Panc1 (cell line): ENCODE data around the gene ENPP3. TPM values are rescaled to one million over a fixed set of nuclear protein-coding genes. Genes with fewer than 3 reads are reported as not detected.

Source experiments
- ATAC-seq: fragments of 200-7000 bp; cut with Tn5 transposase; 2 replicates; pipeline ENCODE4 v1.9.1; 2020; ENCODE audit warnings: mild to moderate bottlenecking, moderate library complexity
- BruUV-seq: library from RNA; stranded (reverse); fragments of 400-500 nt; replicated peaks from 2 replicates; lab custom pipeline; 2021; lab: Mats Ljungman, UMichigan
- CTCF ChIA-PET: fragments of 300-600 bp; sonication (Branson Sonifier 250); formaldehyde crosslinking; loops from one replicate; lab custom pipeline; 2022; ENCODE audit warnings: antibody characterized with exemption; lab: Charles Lee
- POLR2A ChIA-PET: fragments of 300-600 bp; sonication (Branson Sonifier 250); formaldehyde crosslinking; loops from one replicate; lab custom pipeline; 2022; ENCODE audit warnings: antibody characterized with exemption; lab: Charles Lee
- DNase-seq: peaks from one replicate; pipeline ENCODE4 v3.0.0-alpha.2; 2010; ENCODE audit warnings: low read depth, low spot score
- H3K27ac ChIP-seq: 2 replicates; pipeline ENCODE4 v1.5.1; 2011; ENCODE audit warnings: mild to moderate bottlenecking, low read length, inconsistent platforms
- H3K27me3 ChIP-seq: fragments of 200-500 bp; sonication (Bioruptor generic); 2 replicates; pipeline ENCODE4 v1.6.0; 2014; ENCODE audit warnings: low read length, inconsistent platforms; ENCODE audit not compliant: control insufficient read depth, insufficient read depth
- H3K36me3 ChIP-seq: fragments of 200-500 bp; sonication (Bioruptor generic); 2 replicates; pipeline ENCODE4 v1.5.1; 2014; ENCODE audit warnings: inconsistent platforms, mild to moderate bottlenecking, low read length, moderate library complexity; ENCODE audit not compliant: control insufficient read depth, insufficient read depth
- H3K4me1 ChIP-seq: 2 replicates; pipeline ENCODE4 v1.5.1; 2011; ENCODE audit warnings: inconsistent platforms, mild to moderate bottlenecking, low read length, moderate library complexity; ENCODE audit not compliant: control insufficient read depth, insufficient read depth
- H3K4me3 ChIP-seq, 2 experiments: 2 replicates each; pipeline ENCODE4 v1.5.1; 2011 to 2012; ENCODE audit warnings: low read depth in 2 of 2, low read length in 2 of 2, mild to moderate bottlenecking in 2 of 2, inconsistent platforms in 1 of 2, moderate library complexity in 1 of 2
- H3K9me3 ChIP-seq: fragments of 200-500 bp; sonication (Bioruptor generic); 2 replicates; pipeline ENCODE4 v1.5.1; 2014; ENCODE audit warnings: low read depth, mild to moderate bottlenecking, inconsistent platforms, low read length, moderate library complexity; ENCODE audit not compliant: control insufficient read depth, insufficient read depth
- POLR2AphosphoS5 ChIP-seq: IDR thresholded peaks from 2 replicates; pipeline ENCODE4 v1.6.1; 2012; ENCODE audit warnings: mild to moderate bottlenecking, low read depth, low read length, moderate library complexity
- REST ChIP-seq, 2 experiments: IDR thresholded peaks; 2 replicates each; pipeline ENCODE4 v1.6.1; 2011 to 2012; ENCODE audit warnings: low read depth in 2 of 2, control low read depth in 1 of 2, low read length in 1 of 2, mild to moderate bottlenecking in 1 of 2, moderate library complexity in 1 of 2; ENCODE audit not compliant: insufficient read depth in 1 of 2
- SIN3A ChIP-seq: IDR thresholded peaks from 2 replicates; pipeline ENCODE4 v1.6.1; 2012; ENCODE audit warnings: low read depth, mild to moderate bottlenecking, low read length, moderate library complexity, borderline replicate concordance; ENCODE audit not compliant: insufficient read depth
- TCF7L2 ChIP-seq: IDR thresholded peaks from 2 replicates; pipeline ENCODE4 v1.6.1; 2011; ENCODE audit warnings: mild to moderate bottlenecking, low read depth, low read length, inconsistent platforms
- in situ Hi-C: cut with HindIII; loops from 2 replicates; pipeline ENCODE4 v1.10.0; 2016; ENCODE audit warnings: low sequenced_read_pairs, low pct_unique_long_range_greater_than_20kb
- intact Hi-C: fragments of 100-400 bp; cut with micrococcal nuclease; formaldehyde crosslinking; loops from one replicate; pipeline ENCODE4 v1.10.0; 2022; ENCODE audit not compliant: unreplicated experiment
- total RNA-seq: library from RNA; stranded (reverse); gene quantifications from one replicate; pipeline ENCODE4 v1.2.1, GENCODE V29; 2021; ENCODE audit not compliant: unreplicated experiment
- TF ChIP-seq, protein P1 (sequence below): fragments of 450-650 bp; IDR thresholded peaks from 2 replicates; pipeline ENCODE4 v1.5.1; 2017; ENCODE audit warnings: mild to moderate bottlenecking

ENPP3 gene
- total RNA-seq, 1 experiment from 2014 or later: not detected

DNA sequence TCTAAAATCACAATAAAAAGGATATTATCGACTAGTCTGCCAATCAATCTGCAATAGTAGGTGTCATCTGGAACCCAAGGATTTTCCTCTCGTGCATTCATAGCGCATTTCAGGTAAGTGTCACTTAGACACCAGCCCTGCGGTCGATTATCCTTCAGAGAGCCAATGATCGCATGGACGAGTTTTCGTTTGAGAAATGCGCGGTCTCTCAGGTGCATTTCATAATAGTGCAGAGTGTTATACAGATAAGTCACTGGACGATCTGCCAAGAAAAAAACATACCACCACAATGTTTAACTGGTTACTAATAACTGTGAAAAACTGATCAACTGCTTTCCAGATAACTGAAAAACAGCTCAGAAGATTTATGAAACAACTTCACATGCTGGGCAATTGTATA lies 43.0 kb upstream of the ENPP3 start:
- Histone ChIP-seq H3K36me3 (peaks cover 33% of the 10 kb centered on the region), H3K27me3 (no peaks in the 10 kb centered on the region), H3K9me3 (no peaks in the 10 kb centered on the region), H3K27ac (no peak overlapping the region), H3K4me3 (no peak overlapping the region), H3K4me1 (no peaks in the 10 kb centered on the region)
- no peak for TF ChIP-seq POLR2AphosphoS5
- TF ChIP-seq TCF7L2: no peak
- TF ChIP-seq, protein P1, sequence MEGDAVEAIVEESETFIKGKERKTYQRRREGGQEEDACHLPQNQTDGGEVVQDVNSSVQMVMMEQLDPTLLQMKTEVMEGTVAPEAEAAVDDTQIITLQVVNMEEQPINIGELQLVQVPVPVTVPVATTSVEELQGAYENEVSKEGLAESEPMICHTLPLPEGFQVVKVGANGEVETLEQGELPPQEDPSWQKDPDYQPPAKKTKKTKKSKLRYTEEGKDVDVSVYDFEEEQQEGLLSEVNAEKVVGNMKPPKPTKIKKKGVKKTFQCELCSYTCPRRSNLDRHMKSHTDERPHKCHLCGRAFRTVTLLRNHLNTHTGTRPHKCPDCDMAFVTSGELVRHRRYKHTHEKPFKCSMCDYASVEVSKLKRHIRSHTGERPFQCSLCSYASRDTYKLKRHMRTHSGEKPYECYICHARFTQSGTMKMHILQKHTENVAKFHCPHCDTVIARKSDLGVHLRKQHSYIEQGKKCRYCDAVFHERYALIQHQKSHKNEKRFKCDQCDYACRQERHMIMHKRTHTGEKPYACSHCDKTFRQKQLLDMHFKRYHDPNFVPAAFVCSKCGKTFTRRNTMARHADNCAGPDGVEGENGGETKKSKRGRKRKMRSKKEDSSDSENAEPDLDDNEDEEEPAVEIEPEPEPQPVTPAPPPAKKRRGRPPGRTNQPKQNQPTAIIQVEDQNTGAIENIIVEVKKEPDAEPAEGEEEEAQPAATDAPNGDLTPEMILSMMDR: no peak
- TF ChIP-seq REST (IDR thresholded peaks at IDR 0.05; ENCODE audit: insufficient read depth in 1 of 2, low read depth in 2 of 2, low read length in 1 of 2): no peak
- no peak for TF ChIP-seq SIN3A
- DNase-seq: no peak
- no TSS peak for BruUV-seq
- CTCF ChIA-PET: no interaction called here
- no peak for ATAC-seq
- intact Hi-C loops: no loop called here
- in situ Hi-C loops: no loop called here
- POLR2A ChIA-PET: no interaction called here

DNA sequence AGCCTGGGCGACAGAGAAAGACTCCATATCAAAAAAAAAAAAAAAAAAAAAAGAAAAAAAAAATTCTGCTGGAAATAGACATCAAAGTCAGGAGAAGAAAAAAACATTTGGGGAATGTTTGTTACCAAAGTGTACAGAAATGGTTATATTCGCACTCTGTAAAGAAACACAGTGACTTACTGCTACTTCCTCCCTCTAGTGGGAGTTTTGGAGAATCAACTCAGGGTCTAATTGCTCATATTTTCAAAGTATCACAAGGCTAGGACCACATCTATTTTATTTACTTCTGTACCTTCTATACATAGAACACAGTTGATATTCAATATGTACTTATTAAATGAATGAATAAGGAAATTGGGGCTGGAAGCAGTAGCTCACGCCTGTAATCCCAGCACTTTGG lies 39.7 kb upstream of the ENPP3 start:
- DNase-seq: no peak
- Histone ChIP-seq H3K27me3 (no peaks in the 10 kb centered on the region), H3K9me3 (no peaks in the 10 kb centered on the region), H3K36me3 (peaks cover 46% of the 10 kb centered on the region), H3K4me3 (no peak overlapping the region), H3K27ac (no peak overlapping the region), H3K4me1 (no peaks in the 10 kb centered on the region)
- no peak for ATAC-seq
- in situ Hi-C loops (no loop called here), intact Hi-C loops (no loop called here)
- CTCF ChIA-PET: interaction anchor here (0.7 kb wide), 1 partner anchor 12 kb away, joined by 3 read pairs; no protein-coding TSS in a partner anchor
- TF ChIP-seq POLR2AphosphoS5: no peak
- no peak for TF ChIP-seq SIN3A
- TF ChIP-seq, protein P1: peak; percentile 47
- POLR2A ChIA-PET: no interaction called here
- no TSS peak for BruUV-seq
